Mesendoderm (in vitro differentiated cells): ENCODE measurements around the gene CHD9.
"Not testable (repeated sequence)": the region's sequence is repeated elsewhere in the genome, so short reads cannot be mapped to it uniquely, and the experiment has no call there.

Experiments used
- DNase-seq: peaks from one replicate; pipeline ENCODE4 v3.0.0; 2013
- H2AK5ac ChIP-seq: 2 replicates; pipeline ENCODE4 v1.6.1; 2013; ENCODE audit warnings: low read length, inconsistent platforms
- H2BK120ac ChIP-seq: 2 replicates; pipeline ENCODE4 v1.6.1; 2013; ENCODE audit warnings: low read depth, mild to moderate bottlenecking, low read length, moderate library complexity, mixed read lengths
- H2BK15ac ChIP-seq: replicated peaks from 2 replicates; pipeline ENCODE4 v1.6.1; 2013; ENCODE audit warnings: low read depth, mild to moderate bottlenecking, moderate library complexity
- H2BK5ac ChIP-seq: 2 replicates; pipeline ENCODE4 v1.6.1; 2013; ENCODE audit warnings: low read length, inconsistent platforms
- H3K18ac ChIP-seq: 2 replicates; pipeline ENCODE4 v1.6.1; 2013; ENCODE audit warnings: mild to moderate bottlenecking, low read length, mixed read lengths
- H3K23ac ChIP-seq: one replicate; pipeline ENCODE4 v1.6.1; 2013; ENCODE audit warnings: low read length
- H3K27ac ChIP-seq: 2 replicates; pipeline ENCODE4 v1.5.1; 2013; ENCODE audit warnings: low read depth, mild to moderate bottlenecking, inconsistent platforms, low read length, moderate library complexity
- H3K27me3 ChIP-seq: 2 replicates; pipeline ENCODE4 v1.6.1; 2013; ENCODE audit warnings: low read length, control low read depth, mild to moderate bottlenecking, inconsistent platforms; ENCODE audit not compliant: insufficient read depth, poor library complexity
- H3K36me3 ChIP-seq: 2 replicates; pipeline ENCODE4 v1.6.1; 2013; ENCODE audit warnings: low read length, inconsistent platforms; ENCODE audit not compliant: control insufficient read depth, insufficient read depth
- H3K4ac ChIP-seq: one replicate; pipeline ENCODE4 v1.6.1; 2013; ENCODE audit warnings: low read depth, mild to moderate bottlenecking, low read length, moderate library complexity
- H3K4me1 ChIP-seq: 2 replicates; pipeline ENCODE4 v1.6.1; 2013; ENCODE audit warnings: low read depth, low read length, inconsistent platforms; ENCODE audit not compliant: control insufficient read depth
- H3K4me2 ChIP-seq: 2 replicates; pipeline ENCODE4 v1.6.1; 2013; ENCODE audit warnings: low read length
- H3K4me3 ChIP-seq: 2 replicates; pipeline ENCODE4 v1.5.1; 2013; ENCODE audit warnings: mild to moderate bottlenecking, low read length
- H3K56ac ChIP-seq: one replicate; pipeline ENCODE4 v1.6.1; 2013; ENCODE audit warnings: low read length
- H3K79me1 ChIP-seq: 2 replicates; pipeline ENCODE4 v1.6.1; 2013; ENCODE audit warnings: low read length, inconsistent platforms
- H3K79me2 ChIP-seq: 2 replicates; pipeline ENCODE4 v1.6.1; 2013; ENCODE audit warnings: mild to moderate bottlenecking, low read length; ENCODE audit not compliant: control insufficient read depth, insufficient read depth
- H3K9ac ChIP-seq: 2 replicates; pipeline ENCODE4 v1.6.1; 2013; ENCODE audit warnings: low read length, inconsistent platforms
- H4K5ac ChIP-seq: one replicate; pipeline ENCODE4 v1.6.1; 2013; ENCODE audit warnings: low read length
- H4K8ac ChIP-seq: one replicate; pipeline ENCODE4 v1.6.1; 2013; ENCODE audit warnings: low read depth, mild to moderate bottlenecking, control low read depth, low read length, moderate library complexity
- WGBS: extraction: QIAGEN DNeasy Blood & Tissue Kit; methylation state at CpG from one replicate; pipeline ENCODE4 v1.1.7; 2013; ENCODE audit warnings: low lambda C conversion rate, missing lambda C conversion rate; ENCODE audit not compliant: insufficient coverage; ENCODE audit errors: extremely low coverage; 5-methylcytosine and 5-hydroxymethylcytosine counted together

CHD9 gene

DNA sequence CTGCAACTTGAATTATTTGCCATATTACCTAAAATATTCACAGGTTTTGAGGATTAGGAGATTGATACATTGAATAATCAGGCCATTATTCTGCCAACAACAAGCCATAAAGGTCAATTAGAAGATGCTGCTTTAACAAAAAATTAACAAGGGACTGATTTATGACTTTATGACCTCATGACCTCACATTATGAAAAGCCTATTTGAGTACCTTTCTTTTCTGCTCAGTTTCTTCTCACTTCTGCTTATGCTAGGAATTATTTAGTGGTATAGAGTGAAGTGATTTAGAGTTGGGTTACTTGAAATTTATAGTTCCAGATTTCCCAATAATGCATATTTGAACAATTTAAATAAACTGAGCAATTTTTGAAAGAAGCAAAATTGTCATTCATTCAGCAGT, 121.6 kb downstream of the CHD9 start:
- H2BK120ac ChIP-seq, result no peak overlapping the region
- no peak overlapping the region for H2BK15ac ChIP-seq
- no peak overlapping the region for H2BK5ac ChIP-seq
- no peak overlapping the region for H2AK5ac ChIP-seq
- no peak overlapping the region for H3K27ac ChIP-seq
- no peak overlapping the region for H3K4me3 ChIP-seq
- no peak overlapping the region for H3K4me2 ChIP-seq
- no peak overlapping the region for H3K18ac ChIP-seq
- no peaks in the 10 kb centered on the region for H3K27me3 ChIP-seq
- DNase-seq, result no peak
- no peaks in the 10 kb centered on the region for H3K79me1 ChIP-seq
- H3K4me1 ChIP-seq, result no peaks in the 10 kb centered on the region
- H3K4ac ChIP-seq, result no peak overlapping the region
- no peak overlapping the region for H4K8ac ChIP-seq
- no peak overlapping the region for H4K5ac ChIP-seq
- H3K79me2 ChIP-seq, result no peaks in the 10 kb centered on the region
- H3K56ac ChIP-seq, result no peak overlapping the region
- H3K23ac ChIP-seq, result no peak overlapping the region
- H3K9ac ChIP-seq, result no peak overlapping the region
- H3K36me3 ChIP-seq, result no peaks in the 10 kb centered on the region

GRCh38 chr16:53183442-53183841, 128.7 kb downstream of the CHD9 start:
- Histone ChIP-seq H2BK15ac (no peak overlapping the region), H3K23ac (no peak overlapping the region), H3K27me3 (no peaks in the 10 kb centered on the region), H3K4ac (no peak overlapping the region), H3K79me2 (no peaks in the 10 kb centered on the region), H3K4me2 (no peak overlapping the region), H3K56ac (no peak overlapping the region), H4K8ac (no peak overlapping the region), H3K27ac (no peak overlapping the region), H3K36me3 (no peaks in the 10 kb centered on the region), H3K4me1 (no peaks in the 10 kb centered on the region), H3K18ac (no peak overlapping the region), H3K9ac (no peak overlapping the region), H3K4me3 (no peak overlapping the region), H2AK5ac (no peak overlapping the region), H2BK5ac (no peak overlapping the region), H2BK120ac (no peak overlapping the region), H3K79me1 (no peaks in the 10 kb centered on the region), H4K5ac (no peak overlapping the region)
- no CpG with 5 or more reads among the region's 4 CpGs for WGBS
- DNase-seq, result no peak

- H3K4me2 ChIP-seq, H3K18ac ChIP-seq, H3K23ac ChIP-seq, H3K27ac ChIP-seq, H2BK120ac ChIP-seq, H4K5ac ChIP-seq, H4K8ac ChIP-seq, H3K27me3 ChIP-seq, H3K36me3 ChIP-seq, H3K4me3 ChIP-seq, H2BK15ac ChIP-seq, H3K4ac ChIP-seq, H2BK5ac ChIP-seq, H3K79me1 ChIP-seq, H2AK5ac ChIP-seq, H3K4me1 ChIP-seq, H3K9ac ChIP-seq, H3K79me2 ChIP-seq, H3K56ac ChIP-seq, DNase-seq: not testable (repeated sequence)
- WGBS, result no CpG with 5 or more reads among the region's 3 CpGs
These were observed 130.9 kb downstream of the CHD9 start for GRCh38 chr16:53185741-53186140.

- H3K27me3 ChIP-seq, result no peaks in the 10 kb centered on the region
- no peak overlapping the region for H3K56ac ChIP-seq
- no peaks in the 10 kb centered on the region for H3K79me1 ChIP-seq
- no peaks in the 10 kb centered on the region for H3K4me1 ChIP-seq
- H2BK5ac ChIP-seq, result no peak overlapping the region
- no peak overlapping the region for H3K18ac ChIP-seq
- H3K4me3 ChIP-seq, result no peak overlapping the region
- H3K9ac ChIP-seq, result no peak overlapping the region
- H2BK15ac ChIP-seq, result no peak overlapping the region
- H2AK5ac ChIP-seq, result no peak overlapping the region
- no peak overlapping the region for H4K5ac ChIP-seq
- H3K79me2 ChIP-seq, result no peaks in the 10 kb centered on the region
- H3K4me2 ChIP-seq, result no peak overlapping the region
- no peak overlapping the region for H3K4ac ChIP-seq
- H3K27ac ChIP-seq, result no peak overlapping the region
- H3K36me3 ChIP-seq, result no peaks in the 10 kb centered on the region
- no peak for DNase-seq
- WGBS, result no CpG with 5 or more reads among the region's 1 CpG
- no peak overlapping the region for H4K8ac ChIP-seq
- no peak overlapping the region for H3K23ac ChIP-seq
- no peak overlapping the region for H2BK120ac ChIP-seq
These were observed 133.0 kb downstream of the CHD9 start for GRCh38 chr16:53187775-53188174.

DNA sequence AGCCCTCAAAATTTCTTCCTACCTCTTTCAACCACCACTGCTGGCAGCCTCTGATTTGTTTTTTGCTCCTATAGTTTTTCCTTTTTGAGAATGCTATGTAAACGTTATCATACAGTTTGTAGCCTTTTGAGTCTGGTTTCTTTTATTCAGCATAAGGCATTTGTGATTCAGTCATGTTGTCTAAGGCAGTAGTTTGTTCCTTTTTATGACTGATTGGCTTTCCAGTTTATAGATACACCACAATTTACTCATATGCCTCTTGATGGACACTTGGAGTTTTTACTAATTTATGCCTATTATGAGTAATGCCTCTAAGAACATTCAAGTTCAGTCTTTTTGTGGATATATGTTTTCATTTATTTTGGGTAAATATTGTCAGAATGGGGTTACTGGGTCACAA, 136.6 kb downstream of the CHD9 start:
- no peak overlapping the region for H3K9ac ChIP-seq
- no peaks in the 10 kb centered on the region for H3K27me3 ChIP-seq
- no peaks in the 10 kb centered on the region for H3K36me3 ChIP-seq
- no peak overlapping the region for H4K5ac ChIP-seq
- WGBS, result no CpG with 5 or more reads among the region's 1 CpG
- no peaks in the 10 kb centered on the region for H3K79me2 ChIP-seq
- H3K4me3 ChIP-seq, result no peak overlapping the region
- no peak overlapping the region for H3K27ac ChIP-seq
- H3K4me1 ChIP-seq, result no peaks in the 10 kb centered on the region
- no peak overlapping the region for H3K56ac ChIP-seq
- H3K18ac ChIP-seq, result no peak overlapping the region
- no peak overlapping the region for H3K23ac ChIP-seq
- H4K8ac ChIP-seq, result no peak overlapping the region
- H3K4me2 ChIP-seq, result no peak overlapping the region
- H3K4ac ChIP-seq, result no peak overlapping the region
- no peak overlapping the region for H2BK120ac ChIP-seq
- no peak overlapping the region for H2BK15ac ChIP-seq
- no peak for DNase-seq
- H3K79me1 ChIP-seq, result no peaks in the 10 kb centered on the region
- H2BK5ac ChIP-seq, result no peak overlapping the region
- no peak overlapping the region for H2AK5ac ChIP-seq

- H3K36me3 ChIP-seq, result no peaks in the 10 kb centered on the region
- H3K18ac ChIP-seq, result no peak overlapping the region
- H2BK15ac ChIP-seq, result no peak overlapping the region
- H2AK5ac ChIP-seq, result no peak overlapping the region
- no peak overlapping the region for H3K23ac ChIP-seq
- no peaks in the 10 kb centered on the region for H3K4me1 ChIP-seq
- no peak overlapping the region for H2BK5ac ChIP-seq
- no peak overlapping the region for H2BK120ac ChIP-seq
- no peak overlapping the region for H4K8ac ChIP-seq
- H3K9ac ChIP-seq, result no peak overlapping the region
- H3K79me2 ChIP-seq, result no peaks in the 10 kb centered on the region
- H4K5ac ChIP-seq, result no peak overlapping the region
- no peaks in the 10 kb centered on the region for H3K79me1 ChIP-seq
- H3K4me3 ChIP-seq, result no peak overlapping the region
- H3K4me2 ChIP-seq, result no peak overlapping the region
- H3K27ac ChIP-seq, result no peak overlapping the region
- no peak overlapping the region for H3K56ac ChIP-seq
- no peak for DNase-seq
- no peak overlapping the region for H3K4ac ChIP-seq
- H3K27me3 ChIP-seq, result no peaks in the 10 kb centered on the region
These were observed 144.1 kb downstream of the CHD9 start for GRCh38 chr16:53198933-53199332.
